COR-L47 (cell line): ENCODE data around the gene FANCE.

ENCODE experiments used
- DNase-seq: peaks from one replicate; lab custom pipeline; 2025; lab: John Stamatoyannopoulos, UW

Gene FANCE

DNA sequence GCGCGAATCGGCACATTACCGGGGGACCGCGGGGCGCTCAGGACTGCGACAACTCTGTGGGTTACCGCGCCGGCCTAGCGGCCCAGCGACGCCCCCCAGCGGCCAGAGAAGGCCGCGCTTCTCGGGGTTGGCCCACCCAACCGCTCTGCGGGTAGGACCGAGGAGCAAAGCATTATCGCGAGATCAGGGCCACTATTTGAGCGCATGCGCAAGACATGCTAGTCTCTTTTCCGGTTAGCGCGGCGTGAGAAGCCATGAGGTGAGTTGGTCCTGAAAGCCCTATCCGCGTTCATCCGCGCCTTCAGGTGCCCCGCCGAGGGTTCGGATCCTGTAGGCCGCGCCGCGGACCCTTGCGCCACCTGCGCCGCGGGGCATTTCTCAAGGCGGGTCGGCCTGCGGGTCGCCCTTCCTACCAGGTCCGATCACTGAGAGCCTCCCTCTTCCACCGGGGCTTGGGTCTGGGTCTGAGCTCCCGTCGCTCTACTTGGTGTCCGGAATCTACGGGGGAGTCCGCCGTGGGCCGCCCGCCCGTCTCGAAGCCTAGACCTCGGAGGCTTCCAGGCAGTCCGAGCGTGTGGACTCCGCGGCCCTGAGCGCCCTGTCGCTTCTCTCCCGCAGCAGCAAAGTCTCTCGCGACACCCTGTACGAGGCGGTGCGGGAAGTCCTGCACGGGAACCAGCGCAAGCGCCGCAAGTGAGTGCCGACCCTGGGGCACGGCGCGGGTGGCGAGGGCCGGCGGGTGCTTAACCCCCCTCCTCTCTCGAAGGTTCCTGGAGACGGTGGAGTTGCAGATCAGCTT is 16.2 kb downstream of the FANCE start, which contains the start of gene RPL10A:
Gene RPL10A (plus strand): TSS at position 221 of the 799 bp plus-strand sequence. CDS start 34 bp downstream, at position 255.
- DNase-seq = peak; percentile 96

DNA sequence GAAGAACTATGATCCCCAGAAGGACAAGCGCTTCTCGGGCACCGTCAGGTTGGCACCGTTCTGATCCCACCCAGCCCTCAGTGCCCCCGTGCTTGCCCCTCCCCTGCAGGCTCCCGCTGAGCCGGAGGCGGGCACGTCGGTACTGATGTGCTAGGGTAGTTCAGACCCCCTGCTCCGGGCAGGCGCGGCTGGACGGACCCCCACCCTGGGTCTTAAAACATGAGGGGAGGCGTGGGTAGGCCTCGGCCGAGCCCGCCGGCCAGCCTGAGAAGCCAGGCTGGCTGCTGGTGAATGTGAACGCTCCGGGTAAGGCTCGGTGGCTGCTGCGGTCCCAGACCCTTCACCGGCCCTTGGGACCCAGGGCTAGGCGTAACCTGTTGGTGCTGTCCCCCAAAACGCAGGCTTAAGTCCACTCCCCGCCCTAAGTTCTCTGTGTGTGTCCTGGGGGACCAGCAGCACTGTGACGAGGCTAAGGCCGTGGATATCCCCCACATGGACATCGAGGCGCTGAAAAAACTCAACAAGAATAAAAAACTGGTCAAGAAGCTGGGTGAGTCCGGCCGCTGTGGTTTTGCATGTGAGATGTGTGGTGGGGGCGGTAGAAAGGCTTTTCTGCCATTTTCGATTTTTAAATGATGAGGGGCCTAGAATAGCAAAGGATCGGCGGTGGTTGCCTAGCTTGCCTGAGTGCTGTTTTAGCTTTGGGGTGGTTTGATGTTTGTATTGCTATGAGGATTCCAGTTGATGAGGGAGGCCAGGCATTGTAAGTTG is 17.0 kb downstream of the FANCE start:
- DNase-seq = peak; percentile 42

DNA sequence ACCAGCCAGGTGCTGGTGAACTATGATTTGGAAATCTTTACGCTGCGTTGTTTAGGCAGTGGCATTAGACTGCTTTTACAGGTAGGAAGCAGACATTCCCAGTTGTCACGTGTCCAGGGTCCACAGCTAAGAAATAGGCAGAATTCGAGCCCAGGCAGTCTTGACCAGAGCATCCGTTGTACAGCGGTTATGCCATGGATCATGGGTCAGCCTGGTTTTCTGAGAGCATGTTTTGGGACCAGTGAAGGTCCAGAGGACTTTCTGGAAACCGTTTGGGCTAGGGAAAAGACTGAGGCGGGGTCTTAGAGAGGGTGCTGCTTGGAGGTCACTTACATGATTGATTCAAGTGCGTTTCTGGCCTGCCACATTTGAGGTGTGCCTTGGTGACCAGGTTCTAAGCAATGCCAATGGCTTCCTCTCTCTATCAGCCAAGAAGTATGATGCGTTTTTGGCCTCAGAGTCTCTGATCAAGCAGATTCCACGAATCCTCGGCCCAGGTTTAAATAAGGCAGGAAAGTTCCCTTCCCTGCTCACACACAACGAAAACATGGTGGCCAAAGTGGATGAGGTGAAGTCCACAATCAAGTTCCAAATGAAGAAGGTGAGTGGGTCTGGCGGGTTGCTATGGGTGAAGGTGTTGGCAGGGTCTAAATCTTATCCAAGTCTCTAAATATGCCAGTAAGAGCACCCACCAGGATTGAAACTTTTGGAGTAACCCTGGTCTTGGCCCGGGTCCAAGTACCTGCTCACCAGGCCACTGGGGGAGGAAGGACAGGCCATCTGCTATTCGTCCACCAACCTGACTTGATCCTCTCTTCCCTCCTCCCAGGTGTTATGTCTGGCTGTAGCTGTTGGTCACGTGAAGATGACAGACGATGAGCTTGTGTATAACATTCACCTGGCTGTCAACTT is 17.9 kb downstream of the FANCE start:
- DNase-seq = no peak

DNA sequence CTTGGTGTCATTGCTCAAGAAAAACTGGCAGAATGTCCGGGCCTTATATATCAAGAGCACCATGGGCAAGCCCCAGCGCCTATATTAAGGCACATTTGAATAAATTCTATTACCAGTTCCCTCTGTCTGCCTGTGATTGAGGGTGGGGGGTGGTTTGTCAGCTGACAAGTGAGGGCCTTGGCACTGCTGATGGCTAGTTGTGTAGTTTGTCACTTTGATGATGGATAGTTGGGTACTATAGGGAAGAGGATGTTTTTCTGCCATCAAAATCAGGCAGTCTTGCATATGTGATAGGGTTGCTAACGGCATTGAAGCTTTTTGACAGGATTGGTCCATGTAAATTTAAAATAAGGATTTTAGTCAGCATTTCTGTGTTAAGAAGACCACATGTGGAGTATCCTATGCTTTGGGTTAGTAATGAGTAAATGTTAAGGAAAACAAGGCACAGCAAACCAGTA is 18.6 kb downstream of the FANCE start:
- DNase-seq = no peak

DNA sequence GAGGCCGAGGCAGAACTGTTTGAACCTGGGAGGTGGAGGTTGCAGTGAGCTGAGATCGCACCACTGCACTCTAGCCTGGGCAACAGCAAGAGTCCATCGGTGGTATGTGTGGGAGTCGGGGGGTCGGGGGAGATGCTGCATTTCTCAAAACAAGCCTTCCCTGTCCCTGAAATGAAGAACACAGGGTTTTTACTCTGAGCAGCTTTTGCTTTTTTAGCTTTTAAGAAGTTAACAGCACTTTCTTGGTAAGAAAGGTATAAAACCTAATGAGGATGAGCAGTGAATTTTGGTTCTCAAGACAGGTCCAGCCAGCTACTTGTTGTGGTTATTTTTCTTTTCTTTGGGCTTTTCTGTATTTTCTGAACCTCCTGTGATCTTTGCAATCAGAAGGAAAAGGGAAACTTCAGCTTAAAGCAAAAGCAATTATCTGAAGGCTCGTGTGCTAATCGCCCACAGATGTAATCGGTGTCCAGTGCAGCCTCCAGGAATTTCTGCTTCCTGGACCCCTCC is 19.8 kb downstream of the FANCE start:
- DNase-seq = no peak

DNA sequence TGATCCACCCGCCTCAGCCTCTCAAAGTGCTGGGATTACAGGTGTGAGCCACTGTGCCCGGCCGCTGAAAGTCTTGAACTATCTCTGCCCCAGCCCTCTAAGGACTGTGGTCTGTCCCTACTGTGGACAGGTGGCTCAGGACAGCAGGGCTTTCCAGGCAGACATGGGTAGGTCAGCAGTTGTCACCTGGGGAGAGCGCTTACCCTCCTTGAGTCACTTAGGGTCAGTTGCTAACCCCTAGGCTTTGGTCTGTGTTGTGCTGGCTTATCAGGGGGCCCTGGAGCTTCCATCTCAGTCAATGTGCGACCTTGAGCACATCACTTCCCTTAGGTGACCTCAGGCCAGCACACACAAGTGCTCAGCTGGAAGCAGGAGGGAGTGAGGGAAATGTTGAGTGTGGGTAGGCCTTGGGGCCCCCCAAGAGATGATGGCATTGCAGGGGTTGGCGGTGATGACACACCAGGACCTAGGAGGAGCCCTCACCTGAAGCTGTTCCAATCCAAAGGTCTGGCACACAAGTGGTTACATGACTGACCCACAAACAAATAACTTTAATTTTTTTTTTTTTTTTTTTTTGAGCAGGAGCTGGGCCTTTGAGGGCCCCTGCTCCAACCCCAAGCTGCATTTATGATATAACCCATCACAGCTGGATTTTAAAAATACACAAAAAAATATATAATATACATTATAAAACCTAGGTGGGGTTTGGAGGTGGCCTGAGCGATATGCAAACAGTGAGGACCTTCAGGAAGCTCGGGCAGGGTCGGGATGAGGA is 21.1 kb downstream of the FANCE start:
- no peak for DNase-seq

DNA sequence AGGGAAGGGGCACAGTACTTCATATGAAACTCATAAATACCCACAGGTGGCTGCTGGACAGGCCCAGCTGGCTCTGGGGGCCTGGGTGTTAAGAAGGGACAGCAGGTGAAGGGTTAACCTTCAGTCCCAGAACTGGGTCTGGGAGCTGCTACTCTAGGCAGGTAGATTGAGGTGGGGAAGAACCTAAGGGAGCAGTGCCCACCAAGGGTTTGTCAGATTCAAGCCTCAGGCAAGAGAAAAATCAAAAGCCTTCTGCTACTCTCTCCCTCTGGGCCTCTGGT is 21.7 kb downstream of the FANCE start:
- no peak for DNase-seq

DNA sequence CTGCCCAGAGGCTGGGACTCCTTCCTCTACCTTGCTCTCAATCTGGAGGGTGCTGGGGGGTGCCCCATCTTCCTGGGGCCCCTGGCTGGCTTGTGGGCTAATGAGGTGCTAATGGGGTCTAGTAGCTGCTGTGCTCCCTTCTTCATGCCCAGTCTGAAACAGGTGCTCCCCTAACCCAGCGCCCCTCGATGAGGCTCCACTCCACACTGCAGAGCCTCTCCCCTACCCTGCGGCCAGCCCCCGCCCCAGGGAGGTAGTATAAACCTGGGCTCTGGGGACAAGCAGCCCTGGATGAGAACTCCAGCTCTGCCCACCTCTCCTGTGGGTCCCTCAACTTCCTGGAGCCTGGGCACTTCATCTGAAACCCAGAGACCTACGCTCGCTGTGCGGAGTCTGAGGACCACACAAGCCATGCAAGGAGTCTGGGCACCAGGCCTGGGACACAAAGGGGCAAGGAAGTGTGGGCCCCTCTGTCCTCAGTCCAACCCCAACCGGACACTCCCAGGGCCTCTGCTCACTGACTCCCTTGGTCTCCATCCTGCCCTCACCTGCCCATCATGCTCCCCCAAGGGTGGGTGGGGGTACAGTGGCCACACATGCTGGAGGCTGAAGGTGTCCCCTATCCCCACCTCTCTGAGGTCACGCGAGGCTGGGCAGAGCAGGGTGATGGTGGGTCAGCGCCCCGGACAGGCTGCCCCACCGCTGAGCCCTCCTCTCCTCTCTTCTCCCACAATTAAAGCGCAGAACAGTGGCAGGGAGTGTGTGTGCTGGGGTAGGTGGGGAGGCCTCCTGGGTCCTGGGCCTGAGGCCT is 22.2 kb downstream of the FANCE start:
- no peak for DNase-seq

DNA sequence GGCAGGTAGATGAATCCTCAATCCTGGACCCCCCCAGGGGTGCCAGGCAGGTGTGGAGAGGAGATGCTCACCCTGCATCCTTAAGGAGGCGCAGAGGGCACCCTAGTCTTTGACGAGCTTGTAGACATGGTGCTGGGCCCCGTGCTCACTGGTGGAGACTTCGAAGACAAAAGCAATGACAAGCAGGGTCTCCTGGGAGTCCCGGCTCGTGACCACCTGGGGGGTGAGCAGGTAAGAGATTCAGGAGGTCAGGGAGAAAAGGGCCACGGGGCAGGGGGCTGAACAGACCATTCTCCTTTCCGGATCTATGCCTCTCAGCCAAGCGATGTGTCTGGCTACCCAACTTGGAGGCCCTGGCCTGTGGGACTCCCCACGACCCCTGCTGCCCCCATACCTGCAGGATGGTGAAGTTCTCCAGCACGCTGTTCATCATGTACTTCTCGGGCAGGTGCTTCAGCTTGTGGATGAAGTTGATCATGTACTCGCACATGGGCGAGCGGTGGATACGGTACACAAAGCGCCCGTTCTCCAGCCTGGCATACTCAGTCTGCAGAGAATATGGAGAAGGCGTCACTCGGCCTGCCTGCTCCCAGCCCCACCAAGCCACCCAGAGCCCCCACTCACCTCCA is 22.9 kb downstream of the FANCE start:
- DNase-seq = no peak

DNA sequence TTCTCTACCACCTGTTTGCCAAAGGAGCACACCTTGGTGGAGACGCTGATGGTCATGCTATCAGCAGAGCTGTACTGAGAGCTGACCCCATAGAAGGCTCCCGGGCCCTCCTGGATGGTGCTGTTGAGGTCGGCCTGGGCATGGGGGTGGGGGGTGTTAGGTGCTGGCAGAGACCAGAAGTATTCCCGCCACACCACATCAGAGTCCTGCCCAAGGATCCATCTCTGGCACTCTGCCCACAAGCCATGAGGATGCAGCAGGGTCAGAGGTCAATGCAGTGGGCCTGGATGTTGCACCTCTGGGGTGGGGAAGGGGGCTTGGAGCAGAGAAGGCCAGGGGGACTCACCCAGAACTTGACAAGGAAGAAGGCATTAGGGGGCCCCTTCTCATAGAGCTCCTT is 23.4 kb downstream of the FANCE start:
- no peak for DNase-seq

DNA sequence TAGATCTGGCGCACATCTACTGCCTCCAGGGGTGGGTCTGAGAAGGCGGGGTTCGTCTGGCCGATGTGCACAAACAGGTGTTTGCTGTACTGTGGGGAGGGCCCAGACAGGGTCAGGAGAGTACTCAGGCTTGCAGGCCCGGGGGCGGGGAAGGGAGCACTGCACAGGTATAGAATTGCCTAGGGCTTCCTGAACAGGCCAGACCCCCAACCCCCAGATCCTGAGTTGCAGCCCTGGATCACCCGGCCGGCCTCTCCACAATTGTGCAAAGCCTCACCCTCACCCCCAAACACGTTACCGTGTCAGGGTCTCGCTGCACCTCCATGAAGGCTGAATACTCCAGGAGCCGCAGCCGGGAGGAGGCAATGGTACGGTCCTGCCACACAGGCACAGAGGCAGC is 23.9 kb downstream of the FANCE start:
- no peak for DNase-seq

DNA sequence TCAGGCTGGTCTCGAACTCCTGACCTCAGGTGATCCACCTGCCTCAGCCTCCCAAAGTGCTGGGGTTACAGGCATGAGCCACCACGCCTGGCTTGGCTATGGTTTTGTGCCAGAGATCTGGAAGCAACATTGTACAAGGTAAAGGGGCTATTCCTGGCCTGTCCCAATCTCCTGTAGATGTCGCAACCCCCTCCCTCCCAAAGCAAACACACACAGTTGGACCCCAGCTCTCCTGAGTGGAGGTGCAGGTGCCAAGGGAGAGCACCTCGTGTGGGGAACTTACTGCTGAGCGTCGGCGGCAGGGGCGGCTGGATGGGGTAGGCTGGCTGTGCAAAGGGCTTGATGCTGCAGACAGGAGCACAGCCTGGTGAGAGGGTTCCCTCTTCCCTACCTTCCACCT is 24.9 kb downstream of the FANCE start:
- DNase-seq = no peak

DNA sequence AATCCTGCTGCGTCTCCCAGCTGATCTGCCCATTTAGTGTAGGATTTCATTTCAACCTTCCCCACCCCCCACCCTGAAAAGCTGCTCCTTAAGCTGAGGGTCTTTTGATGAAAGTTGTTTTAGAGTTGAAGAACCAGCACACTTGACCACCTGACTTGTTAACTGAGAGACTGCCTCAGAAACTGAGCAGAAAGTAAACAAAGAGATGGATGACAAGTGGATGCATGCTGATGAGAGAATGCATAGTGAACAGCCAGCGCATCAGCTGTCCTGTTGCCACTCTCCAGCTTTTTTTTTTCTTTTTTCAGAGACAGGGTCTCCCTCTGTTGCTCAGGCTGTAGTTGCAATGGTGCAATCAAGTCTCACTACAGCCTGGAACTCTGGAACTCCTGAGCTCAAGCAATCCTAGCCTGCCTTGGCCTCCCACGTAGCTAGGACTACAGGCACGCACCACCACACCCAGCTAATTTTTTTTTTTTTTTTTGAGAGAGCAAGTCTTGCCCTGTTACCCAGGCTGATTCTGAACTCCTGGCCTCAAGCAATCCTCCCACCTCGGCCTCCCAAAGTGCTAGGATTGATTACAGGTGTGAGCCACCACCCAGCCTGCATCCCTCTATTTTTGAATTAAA is 25.5 kb downstream of the FANCE start:
- no peak for DNase-seq

DNA sequence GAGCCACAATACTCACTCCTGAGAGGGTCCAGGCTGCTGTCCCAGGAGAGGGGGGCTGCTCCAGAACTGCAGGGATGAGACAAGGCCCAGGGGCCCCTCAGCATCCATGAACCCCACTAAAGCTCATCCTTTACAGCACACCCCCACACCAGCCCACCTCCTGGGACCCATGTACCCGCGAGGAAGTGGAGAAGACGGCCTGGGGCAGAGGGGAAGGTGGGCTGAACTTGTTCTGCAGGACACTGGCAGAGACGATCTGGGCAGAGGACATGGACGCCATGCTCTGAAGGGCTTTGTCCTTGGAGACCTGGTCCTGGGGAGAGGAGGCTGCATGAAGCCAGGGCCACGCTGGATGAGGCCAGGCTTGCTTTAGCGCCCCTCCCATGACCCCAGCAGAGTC is 26.1 kb downstream of the FANCE start:
- DNase-seq = no peak

DNA sequence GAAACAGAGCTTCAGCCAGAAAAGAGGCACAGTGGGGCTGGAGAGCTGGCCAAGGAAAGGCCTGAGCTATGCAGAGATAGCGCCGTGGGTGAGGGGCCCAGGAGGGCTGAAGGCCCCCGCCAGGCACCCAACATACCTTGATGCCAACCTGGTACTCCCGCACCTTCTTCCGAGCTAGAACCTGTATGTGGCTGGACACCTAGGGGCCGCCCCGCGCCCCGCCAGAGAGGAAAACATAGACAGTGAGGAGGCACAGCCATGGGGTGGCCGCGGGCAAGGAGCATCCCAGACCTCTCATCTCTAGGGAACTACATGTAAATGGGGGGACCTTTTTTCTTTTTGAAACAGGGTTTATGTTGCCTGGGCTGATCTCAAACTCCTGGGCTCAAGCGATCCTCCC is 28.0 kb downstream of the FANCE start:
- DNase-seq = no peak

DNA sequence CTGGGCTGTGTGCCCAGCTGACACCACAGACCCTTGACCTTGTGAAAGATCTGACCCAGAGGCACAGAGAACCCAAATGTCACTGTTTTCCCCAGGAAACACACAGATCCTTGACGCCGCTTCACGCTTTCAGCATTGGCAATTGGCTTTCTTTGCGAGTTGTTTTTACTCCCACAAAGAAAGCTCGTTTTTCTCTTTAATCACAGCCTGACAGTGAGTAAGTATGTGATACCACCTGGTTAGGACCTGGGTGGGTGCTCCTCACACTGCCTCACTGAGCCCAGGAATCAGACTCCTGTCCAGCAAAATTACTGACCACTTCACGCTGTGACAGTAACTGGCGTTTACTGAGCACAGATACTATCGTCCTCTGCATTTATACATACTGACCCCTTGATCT is 29.1 kb downstream of the FANCE start:
- DNase-seq = no peak

DNA sequence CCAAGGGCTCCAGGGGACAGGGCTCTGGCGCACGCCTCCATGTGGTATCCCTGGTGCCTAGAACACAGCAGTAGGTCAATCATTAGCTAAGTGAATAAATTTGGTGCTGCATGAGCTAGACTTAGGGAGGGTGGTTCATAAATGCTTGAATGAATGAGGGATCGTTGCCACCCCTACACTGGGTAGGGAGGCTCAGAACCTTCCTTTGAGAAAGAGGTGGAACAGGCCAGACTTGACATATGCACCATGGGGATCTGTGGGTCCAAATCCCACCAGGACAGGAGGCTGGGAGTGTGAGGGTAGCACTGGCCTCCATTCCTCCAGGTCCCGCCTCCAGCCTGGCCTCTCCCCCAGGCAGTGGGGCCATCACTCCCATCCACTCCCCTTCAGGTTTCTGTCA is 30.9 kb downstream of the FANCE start:
- no peak for DNase-seq

DNA sequence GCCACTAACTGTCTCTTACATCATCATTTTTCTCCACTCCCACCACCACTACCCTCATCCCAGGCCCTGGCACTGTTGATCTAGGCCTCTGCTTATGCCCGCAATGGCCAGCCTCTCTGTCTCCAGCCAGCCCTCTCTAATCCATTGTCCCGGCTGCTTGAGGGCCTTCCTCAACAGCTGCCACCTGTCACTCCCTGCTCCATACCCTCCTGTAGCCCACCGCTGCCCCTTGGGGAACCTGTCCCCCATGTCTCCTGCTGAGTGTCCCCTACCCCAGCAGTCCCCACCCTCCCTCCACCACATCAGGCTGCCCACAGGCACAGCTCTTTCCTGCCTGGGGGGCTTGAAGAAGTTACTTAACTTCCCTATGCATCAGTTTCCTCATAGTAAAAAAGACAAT is 31.4 kb downstream of the FANCE start:
- no peak for DNase-seq

DNA sequence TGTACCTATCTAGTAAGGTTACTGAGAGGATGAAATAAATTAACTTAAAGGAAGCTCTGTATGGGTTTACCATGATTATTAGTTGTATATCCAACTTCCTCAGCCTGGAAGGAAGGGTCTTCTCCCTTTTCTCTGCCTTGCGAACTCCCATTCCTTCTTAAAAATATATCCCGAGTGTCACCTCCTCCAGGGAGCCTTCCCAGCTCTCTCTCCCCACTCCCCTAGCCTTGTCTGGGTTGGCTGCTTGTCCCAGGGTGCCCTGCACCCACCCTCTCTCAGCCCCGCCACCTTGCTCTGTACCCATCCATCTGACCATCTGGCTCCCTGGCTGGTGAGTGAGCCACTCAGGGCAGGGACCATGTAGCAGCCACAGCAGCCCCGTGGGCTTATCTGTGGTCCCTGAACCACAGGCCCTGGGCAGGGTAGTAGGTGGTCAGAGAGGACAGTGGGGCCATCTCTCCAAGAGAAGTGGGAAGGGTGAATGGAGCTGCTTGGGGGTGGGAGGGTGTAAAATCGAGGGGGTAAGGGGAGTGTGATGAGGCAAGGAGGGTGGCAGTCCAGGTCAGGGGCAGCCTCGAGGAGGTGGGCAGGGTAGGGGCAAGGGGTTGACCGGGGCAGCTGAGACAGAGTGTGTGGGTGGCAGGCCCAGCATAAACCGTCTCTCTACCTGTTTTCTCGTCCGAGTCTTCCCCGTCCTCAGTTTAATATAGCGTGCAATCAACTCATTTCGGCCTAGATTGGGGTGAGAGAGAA is 31.9 kb downstream of the FANCE start:
- DNase-seq = no peak
